ENCODE results near the gene RDH14. TPM values are rescaled to one million over a fixed set of nuclear protein-coding genes. Genes with fewer than 3 reads are reported as not detected.

Gene RDH14
- total and polyA plus RNA-seq, 2 experiments from 2014 or later = 38.1 to 40.6 TPM

DNA sequence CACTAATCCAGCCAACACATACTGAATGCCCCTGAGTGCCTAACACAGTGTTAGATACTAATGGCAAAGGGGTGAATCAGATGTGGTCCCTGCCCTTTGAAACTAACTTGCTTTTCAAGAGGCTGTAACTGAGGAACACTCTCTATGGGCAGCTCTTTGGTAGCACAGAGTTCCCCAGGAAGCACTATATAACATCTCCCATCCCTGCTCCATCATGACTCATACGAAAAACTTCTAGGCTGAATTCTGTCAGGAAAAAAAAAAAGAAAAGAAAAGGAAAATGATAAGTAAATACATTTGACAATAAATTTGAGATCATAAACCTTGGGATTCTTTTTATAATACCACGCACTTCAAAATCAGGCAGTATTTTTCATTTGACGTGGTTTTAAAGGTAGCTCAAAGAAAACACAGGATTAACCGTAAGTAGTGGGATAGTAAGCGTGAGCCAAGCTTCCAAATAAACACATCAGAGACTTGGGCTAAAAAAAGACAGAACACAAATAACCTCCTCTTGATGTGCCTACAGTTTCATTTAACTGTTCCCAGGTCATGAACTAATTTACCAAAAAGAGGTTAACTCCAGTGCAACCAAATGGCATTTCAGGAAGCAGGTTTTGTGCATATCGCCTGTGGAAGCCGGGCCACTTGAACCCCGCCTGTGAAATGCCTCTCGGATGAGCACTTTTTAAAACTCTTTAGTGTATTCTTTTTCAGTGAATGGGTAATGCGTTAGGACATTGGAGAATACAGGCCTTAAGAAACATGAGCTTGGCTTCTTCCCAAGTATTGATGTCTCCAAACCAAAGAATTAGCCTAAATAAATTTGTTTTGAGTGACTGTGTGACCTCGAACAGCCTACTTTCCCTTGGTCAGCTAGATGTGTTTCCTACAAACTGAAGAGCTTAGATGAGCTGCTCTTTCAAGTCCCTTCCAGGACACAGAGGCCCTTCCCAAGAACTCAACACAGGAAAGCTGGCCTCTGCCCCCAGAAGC, 42.0 kb downstream of the RDH14 start:
- H3K27me3 ChIP-seq (ENCODE audit: insufficient read depth) = no peaks in the 10 kb centered on the region
- ATAC-seq (no peak), DNase-seq (ENCODE audit: low spot score) (no peak)
- no peaks in the 10 kb centered on the region for H4K20me1 ChIP-seq (replicated peaks; ENCODE audit: insufficient read depth)
- peak overlapping the region; percentile 24; the same call in 1 of the 2 replicates for H2AFZ ChIP-seq
- H3K4me1 Mint-ChIP-seq = peaks cover 12% of the 10 kb centered on the region
- H3K36me3 ChIP-seq (ENCODE audit: insufficient read depth) = no peaks in the 10 kb centered on the region
- H3K4me2 ChIP-seq = no peak overlapping the region
- H3F3A ChIP-seq (replicated peaks; ENCODE audit: low read depth) = no peaks in the 10 kb centered on the region
- no peaks in the 10 kb centered on the region for H3K9me3 Mint-ChIP-seq
- H3K27me3 Mint-ChIP-seq (ENCODE audit: insufficient read depth, low read depth, poor library complexity) = peaks cover 3% of the 10 kb centered on the region
- H3K27ac ChIP-seq (ENCODE audit: low read depth) = no peak overlapping the region
- H3K79me2 ChIP-seq (replicated peaks; ENCODE audit: insufficient read depth) = no peaks in the 10 kb centered on the region
- peaks cover 5% of the 10 kb centered on the region; the same call in 1 of the 2 replicates for H3K4me1 ChIP-seq (ENCODE audit: insufficient read depth)
- TF ChIP-seq CREB1 (CRISPR knock-in tag; IDR thresholded peaks at IDR 0.05; ENCODE audit: low read depth) (no peak), NANOG (IDR thresholded peaks at IDR 0.05; ENCODE audit: borderline replicate concordance) (no peak)
- TF ChIP-seq, protein P1, sequence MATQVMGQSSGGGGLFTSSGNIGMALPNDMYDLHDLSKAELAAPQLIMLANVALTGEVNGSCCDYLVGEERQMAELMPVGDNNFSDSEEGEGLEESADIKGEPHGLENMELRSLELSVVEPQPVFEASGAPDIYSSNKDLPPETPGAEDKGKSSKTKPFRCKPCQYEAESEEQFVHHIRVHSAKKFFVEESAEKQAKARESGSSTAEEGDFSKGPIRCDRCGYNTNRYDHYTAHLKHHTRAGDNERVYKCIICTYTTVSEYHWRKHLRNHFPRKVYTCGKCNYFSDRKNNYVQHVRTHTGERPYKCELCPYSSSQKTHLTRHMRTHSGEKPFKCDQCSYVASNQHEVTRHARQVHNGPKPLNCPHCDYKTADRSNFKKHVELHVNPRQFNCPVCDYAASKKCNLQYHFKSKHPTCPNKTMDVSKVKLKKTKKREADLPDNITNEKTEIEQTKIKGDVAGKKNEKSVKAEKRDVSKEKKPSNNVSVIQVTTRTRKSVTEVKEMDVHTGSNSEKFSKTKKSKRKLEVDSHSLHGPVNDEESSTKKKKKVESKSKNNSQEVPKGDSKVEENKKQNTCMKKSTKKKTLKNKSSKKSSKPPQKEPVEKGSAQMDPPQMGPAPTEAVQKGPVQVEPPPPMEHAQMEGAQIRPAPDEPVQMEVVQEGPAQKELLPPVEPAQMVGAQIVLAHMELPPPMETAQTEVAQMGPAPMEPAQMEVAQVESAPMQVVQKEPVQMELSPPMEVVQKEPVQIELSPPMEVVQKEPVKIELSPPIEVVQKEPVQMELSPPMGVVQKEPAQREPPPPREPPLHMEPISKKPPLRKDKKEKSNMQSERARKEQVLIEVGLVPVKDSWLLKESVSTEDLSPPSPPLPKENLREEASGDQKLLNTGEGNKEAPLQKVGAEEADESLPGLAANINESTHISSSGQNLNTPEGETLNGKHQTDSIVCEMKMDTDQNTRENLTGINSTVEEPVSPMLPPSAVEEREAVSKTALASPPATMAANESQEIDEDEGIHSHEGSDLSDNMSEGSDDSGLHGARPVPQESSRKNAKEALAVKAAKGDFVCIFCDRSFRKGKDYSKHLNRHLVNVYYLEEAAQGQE (IDR thresholded peaks at IDR 0.05; ENCODE audit: unreplicated experiment) = no peak
- no peak overlapping the region for H3K27ac Mint-ChIP-seq
- no peaks in the 10 kb centered on the region for H3K36me3 Mint-ChIP-seq (ENCODE audit: low read depth)
- no peak overlapping the region for H3K4me3 ChIP-seq
- H3K4me3 Mint-ChIP-seq = no peak overlapping the region
- H3K9me2 ChIP-seq (ENCODE audit: insufficient read depth) = no peaks in the 10 kb centered on the region

DNA sequence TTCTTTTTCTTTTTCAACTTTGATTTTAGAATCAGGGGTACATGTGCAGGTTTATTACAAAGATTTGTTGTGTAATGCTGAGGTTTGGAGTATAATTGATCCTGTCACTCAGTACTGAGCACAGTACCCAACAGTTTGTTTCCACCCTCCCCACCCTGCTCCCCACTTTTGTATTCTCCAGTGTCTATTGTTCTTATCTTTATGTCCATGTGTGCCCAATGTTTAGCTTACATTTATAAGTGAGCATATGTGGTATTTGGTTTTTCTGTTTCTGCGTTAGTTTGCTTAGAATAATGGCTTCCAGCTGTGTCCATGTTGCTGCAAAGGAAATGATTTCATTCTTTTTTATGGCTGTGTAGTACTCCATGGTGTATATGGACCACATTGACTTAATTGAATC, 43.1 kb downstream of the RDH14 start:
- no peak for DNase-seq (ENCODE audit: low spot score)
- no peak overlapping the region for H2AFZ ChIP-seq
- H3K4me3 ChIP-seq = no peak overlapping the region
- no peaks in the 10 kb centered on the region for H3K36me3 ChIP-seq (ENCODE audit: insufficient read depth)
- no peaks in the 10 kb centered on the region for H4K20me1 ChIP-seq (replicated peaks; ENCODE audit: insufficient read depth)
- Mint-ChIP-seq H3K4me3 (no peak overlapping the region), H3K4me1 (peaks cover 12% of the 10 kb centered on the region), H3K27me3 (ENCODE audit: insufficient read depth, low read depth, poor library complexity) (peaks cover 3% of the 10 kb centered on the region), H3K36me3 (ENCODE audit: low read depth) (no peaks in the 10 kb centered on the region), H3K27ac (no peak overlapping the region), H3K9me3 (no peaks in the 10 kb centered on the region)
- ATAC-seq = no peak
- H3K9me2 ChIP-seq (ENCODE audit: insufficient read depth) = no peaks in the 10 kb centered on the region
- peaks cover 5% of the 10 kb centered on the region; the same call in 1 of the 2 replicates for H3K4me1 ChIP-seq (ENCODE audit: insufficient read depth)
- no peak overlapping the region for H3K4me2 ChIP-seq
- H3K27me3 ChIP-seq (ENCODE audit: insufficient read depth) = no peaks in the 10 kb centered on the region
- no peaks in the 10 kb centered on the region for H3K79me2 ChIP-seq (replicated peaks; ENCODE audit: insufficient read depth)
- H3K27ac ChIP-seq (ENCODE audit: low read depth) = no peak overlapping the region
- H3F3A ChIP-seq (replicated peaks; ENCODE audit: low read depth) = no peaks in the 10 kb centered on the region
- TF ChIP-seq EZH2phosphoT487 (IDR thresholded peaks at IDR 0.05; ENCODE audit: unreplicated experiment) (no peak), EZH2 (IDR thresholded peaks at IDR 0.05; ENCODE audit: low read depth, unreplicated experiment) (no peak)
- TF ChIP-seq, protein P2, sequence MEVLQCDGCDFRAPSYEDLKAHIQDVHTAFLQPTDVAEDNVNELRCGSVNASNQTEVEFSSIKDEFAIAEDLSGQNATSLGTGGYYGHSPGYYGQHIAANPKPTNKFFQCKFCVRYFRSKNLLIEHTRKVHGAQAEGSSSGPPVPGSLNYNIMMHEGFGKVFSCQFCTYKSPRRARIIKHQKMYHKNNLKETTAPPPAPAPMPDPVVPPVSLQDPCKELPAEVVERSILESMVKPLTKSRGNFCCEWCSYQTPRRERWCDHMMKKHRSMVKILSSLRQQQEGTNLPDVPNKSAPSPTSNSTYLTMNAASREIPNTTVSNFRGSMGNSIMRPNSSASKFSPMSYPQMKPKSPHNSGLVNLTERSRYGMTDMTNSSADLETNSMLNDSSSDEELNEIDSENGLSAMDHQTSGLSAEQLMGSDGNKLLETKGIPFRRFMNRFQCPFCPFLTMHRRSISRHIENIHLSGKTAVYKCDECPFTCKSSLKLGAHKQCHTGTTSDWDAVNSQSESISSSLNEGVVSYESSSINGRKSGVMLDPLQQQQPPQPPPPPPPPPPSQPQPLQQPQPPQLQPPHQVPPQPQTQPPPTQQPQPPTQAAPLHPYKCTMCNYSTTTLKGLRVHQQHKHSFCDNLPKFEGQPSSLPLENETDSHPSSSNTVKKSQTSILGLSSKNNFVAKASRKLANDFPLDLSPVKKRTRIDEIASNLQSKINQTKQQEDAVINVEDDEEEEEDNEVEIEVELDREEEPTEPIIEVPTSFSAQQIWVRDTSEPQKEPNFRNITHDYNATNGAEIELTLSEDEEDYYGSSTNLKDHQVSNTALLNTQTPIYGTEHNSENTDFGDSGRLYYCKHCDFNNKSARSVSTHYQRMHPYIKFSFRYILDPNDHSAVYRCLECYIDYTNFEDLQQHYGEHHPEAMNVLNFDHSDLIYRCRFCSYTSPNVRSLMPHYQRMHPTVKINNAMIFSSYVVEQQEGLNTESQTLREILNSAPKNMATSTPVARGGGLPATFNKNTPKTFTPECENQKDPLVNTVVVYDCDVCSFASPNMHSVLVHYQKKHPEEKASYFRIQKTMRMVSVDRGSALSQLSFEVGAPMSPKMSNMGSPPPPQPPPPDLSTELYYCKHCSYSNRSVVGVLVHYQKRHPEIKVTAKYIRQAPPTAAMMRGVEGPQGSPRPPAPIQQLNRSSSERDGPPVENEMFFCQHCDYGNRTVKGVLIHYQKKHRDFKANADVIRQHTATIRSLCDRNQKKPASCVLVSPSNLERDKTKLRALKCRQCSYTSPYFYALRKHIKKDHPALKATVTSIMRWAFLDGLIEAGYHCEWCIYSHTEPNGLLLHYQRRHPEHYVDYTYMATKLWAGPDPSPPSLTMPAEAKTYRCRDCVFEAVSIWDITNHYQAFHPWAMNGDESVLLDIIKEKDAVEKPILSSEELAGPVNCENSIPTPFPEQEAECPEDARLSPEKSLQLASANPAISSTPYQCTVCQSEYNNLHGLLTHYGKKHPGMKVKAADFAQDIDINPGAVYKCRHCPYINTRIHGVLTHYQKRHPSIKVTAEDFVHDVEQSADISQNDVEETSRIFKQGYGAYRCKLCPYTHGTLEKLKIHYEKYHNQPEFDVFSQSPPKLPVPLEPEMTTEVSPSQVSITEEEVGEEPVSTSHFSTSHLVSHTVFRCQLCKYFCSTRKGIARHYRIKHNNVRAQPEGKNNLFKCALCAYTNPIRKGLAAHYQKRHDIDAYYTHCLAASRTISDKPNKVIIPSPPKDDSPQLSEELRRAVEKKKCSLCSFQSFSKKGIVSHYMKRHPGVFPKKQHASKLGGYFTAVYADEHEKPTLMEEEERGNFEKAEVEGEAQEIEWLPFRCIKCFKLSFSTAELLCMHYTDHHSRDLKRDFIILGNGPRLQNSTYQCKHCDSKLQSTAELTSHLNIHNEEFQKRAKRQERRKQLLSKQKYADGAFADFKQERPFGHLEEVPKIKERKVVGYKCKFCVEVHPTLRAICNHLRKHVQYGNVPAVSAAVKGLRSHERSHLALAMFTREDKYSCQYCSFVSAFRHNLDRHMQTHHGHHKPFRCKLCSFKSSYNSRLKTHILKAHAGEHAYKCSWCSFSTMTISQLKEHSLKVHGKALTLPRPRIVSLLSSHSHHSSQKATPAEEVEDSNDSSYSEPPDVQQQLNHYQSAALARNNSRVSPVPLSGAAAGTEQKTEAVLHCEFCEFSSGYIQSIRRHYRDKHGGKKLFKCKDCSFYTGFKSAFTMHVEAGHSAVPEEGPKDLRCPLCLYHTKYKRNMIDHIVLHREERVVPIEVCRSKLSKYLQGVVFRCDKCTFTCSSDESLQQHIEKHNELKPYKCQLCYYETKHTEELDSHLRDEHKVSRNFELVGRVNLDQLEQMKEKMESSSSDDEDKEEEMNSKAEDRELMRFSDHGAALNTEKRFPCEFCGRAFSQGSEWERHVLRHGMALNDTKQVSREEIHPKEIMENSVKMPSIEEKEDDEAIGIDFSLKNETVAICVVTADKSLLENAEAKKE (CRISPR knock-in tag; IDR thresholded peaks at IDR 0.05) = no peak
- TF ChIP-seq, protein P3, sequence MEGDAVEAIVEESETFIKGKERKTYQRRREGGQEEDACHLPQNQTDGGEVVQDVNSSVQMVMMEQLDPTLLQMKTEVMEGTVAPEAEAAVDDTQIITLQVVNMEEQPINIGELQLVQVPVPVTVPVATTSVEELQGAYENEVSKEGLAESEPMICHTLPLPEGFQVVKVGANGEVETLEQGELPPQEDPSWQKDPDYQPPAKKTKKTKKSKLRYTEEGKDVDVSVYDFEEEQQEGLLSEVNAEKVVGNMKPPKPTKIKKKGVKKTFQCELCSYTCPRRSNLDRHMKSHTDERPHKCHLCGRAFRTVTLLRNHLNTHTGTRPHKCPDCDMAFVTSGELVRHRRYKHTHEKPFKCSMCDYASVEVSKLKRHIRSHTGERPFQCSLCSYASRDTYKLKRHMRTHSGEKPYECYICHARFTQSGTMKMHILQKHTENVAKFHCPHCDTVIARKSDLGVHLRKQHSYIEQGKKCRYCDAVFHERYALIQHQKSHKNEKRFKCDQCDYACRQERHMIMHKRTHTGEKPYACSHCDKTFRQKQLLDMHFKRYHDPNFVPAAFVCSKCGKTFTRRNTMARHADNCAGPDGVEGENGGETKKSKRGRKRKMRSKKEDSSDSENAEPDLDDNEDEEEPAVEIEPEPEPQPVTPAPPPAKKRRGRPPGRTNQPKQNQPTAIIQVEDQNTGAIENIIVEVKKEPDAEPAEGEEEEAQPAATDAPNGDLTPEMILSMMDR (conservative IDR thresholded peaks at IDR 0.05; ENCODE audit: low read depth in 2 of 2) = no peak
